ENCODE results near the gene GPM6B.

Gene GPM6B

DNA sequence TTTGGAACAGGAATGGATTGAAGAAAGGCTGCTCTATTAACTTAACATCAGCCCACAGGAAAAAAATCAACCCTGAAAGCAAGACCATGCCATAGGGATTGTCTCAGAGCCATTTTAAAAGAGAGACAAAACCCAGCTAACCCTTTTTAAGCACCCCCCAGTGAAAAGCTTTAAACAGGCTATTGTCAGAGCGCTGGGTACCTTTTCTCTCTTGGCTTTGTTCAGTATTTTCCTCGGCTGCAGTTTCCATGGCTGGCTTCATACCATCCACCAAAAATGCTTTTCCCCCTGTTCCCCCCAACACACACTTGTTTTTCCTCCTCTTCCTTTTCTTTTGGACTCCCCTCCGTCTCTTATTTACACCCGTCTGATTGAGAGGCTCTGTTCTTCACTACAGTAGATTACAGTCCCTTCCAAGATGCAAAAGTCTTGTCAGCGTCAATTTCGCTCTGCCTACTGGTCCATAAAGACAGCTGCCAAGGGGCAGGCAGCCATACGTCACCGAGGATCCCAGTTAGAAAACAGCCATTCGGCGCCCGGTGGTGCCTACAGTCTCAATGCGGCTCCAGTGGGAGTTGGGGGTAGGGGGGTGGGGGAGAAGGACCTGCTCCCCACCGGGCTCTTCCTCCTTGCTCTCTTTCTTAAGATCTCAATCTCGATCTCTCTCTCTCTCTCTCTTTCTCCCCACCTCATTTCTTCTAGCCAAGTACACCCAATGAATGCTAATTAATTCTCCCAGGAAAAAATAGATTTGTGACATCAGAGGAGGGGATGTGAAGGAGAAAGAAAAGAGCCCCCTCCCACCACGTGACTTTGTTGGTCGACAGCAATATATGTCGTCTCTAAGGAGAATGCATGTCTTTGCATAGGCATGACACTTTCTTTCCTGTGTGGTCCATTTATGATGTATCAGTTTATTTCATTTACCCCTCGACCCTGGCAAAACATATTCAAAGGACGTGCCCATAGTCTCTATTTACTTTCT, at the start of gene GPM6B:
Gene GPM6B (minus strand): TSS at position 451 of the 985 bp plus-strand sequence. CDS start 189 bp downstream, at position 262.
- DNase-seq, result no peak

DNA sequence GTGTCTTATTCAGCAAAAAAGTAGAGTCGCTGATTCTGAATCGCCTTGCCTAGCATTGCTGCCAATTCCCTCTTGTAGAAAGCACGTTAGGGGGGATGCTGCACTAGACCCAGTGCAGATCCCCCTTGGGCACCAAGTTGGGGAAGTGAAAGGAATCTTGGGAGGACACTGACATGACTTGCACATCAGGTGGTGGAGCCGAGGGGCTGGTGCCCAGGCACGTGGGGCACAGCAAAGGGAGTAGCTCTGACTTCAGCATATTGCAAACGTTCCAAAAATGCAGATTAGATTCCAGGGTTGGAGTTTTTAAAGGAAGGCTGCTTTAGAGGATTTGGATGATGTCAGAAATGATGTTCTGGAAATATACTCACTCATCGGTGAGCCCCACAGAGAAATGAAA, 47.4 kb upstream of the GPM6B start:
- no peak for DNase-seq

GRCh38 chrX:13863324-13863723, 46.4 kb upstream of the GPM6B start:
- DNase-seq, result no peak

DNA sequence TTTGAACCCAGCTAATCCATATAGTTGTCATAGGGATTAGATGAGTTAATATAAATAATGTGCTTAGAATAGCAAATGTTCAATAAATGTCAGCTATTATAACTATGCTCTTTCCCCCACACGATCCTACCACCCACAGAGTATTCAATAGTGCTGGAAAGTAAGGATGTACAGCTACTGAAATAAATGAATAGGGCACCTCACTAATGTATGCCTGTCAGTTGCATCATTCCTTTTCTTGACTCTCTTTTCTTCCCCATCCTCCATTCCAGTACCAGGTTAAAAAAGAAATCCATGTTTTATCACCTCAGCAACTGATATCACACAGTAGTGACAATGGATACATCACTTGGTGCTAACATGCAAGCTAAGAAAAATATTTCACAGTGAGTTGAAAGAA, 42.8 kb upstream of the GPM6B start:
- no peak for DNase-seq

DNA sequence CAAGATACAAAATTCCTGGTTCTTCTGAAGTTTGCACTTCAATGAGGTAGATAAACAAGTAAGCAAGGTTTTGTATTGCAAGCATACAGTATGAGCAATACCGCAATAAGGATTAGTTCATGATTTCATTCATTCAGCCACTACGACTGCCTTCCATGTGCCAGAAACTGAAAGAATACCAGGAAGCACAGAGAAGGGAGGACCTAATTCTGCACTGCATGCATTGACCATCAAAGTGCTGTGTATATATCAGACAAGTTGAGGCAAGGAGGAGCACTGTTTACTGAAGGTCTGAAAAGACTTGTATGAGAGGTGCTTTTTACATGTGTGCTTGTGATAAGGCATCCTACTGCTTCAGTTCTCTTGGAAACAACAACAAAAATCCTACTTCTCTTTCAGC, 40.9 kb upstream of the GPM6B start:
- no peak for DNase-seq

DNA sequence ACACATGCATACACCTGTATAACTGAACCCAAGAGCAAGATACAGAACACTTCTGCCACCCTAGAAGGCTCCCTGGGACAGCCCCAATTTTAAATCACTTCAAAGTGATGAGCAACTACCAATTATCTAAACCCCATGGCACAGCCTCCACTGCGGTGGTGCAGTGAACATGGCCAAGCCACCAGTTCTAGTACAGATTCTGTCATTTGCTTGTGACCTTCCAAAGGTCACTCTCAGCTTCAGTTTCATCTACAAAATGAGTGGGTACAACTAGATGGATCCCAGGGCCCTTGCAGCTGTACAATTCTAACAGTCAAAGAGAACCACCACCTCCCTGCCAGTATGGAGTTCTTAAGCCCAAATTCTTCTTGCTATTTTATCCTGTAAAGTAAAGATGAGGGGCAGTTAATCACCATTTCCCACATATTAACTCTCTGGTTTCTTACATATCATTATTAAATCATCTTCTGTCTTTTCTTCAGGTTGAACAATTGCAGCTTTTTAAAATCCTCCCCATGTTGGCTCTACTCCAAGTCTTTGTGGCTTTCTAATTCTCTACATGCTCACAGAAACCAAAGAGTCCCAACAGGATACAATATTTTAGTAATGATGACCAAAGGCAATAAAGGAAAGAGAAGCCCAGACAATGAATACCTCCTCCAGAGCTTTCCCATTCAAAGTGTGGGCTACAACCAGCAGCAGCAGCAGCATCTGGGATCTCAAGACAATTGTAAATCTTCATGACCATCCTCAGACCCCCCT, 39.0 kb upstream of the GPM6B start:
- no peak for DNase-seq

DNA sequence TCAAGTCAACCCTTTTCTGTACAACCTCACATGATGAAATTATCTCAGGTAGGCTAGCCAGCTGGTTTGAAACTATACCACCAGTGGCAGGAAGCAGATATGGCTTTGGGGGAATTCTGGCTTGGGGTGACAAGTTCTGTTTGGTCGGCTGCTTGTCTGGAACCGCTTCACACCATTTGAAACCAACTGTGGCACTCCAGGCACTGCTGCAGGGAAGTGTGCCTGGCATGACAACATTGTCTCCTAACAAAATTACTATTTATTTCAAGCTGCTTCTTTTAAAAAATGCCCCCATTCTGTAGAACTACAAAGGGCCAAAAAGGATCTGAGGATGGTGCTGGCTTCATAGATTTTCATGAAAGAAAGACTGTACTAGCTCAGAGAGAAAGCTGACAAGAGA, 37.1 kb upstream of the GPM6B start:
- DNase-seq, result no peak

GRCh38 chrX:13852001-13852695, 35.3 kb upstream of the GPM6B start:
- no peak for DNase-seq

DNA sequence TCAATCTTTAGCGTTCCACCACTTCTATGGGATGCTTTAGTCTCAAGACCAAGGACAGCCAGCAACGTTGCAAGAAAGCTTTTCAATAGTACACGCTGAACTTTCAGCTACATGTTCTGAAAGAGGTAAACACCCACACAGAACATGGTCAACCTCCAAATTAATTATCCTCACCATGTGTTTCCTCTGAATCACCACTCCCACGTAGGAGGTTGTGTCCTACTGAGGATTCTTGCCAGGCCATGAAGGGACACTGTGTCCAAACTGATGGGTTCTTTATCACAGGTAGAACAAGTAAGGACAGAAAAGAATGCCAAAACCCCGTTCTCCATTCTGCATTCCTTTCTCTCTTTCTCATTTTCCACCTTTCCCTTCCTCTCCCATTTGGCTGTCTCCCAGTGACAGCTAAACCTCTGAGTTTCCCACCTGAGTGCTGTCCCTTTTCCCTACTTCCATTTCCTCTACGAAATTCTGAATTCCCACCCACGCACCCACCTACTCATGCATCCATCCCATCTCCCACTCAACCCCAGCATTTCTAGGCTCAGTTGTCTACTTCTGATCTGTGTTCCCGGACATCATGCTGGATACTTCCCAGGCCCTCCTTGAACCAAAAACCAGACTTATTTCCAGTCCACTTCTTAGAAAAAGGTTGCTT, 29.0 kb upstream of the GPM6B start:
- no peak for DNase-seq

DNA sequence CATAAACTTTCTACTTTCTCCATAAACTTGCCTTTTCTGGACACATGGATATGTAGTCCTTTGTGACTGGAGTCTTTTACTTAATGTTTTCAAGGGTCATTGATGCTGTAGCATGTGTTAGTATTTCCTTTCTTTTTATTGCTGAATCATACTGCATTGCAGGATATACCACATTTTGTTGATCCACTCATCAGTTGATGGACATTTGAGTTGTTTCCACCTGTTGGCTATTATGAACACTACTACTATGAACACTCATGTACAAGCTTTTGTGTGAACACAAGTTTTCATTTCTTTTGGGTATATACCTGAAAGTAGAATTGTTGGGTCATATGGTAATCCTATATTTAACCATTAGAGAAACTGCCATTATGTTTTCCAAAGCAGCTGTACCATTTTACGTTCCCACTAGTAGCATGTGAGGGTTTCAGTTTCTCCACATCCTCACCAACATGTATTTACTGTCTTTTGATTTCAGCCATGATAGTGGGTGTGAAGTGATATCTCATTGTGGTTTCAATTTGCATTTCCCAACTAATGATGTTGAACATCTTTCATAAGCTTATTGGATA, 26.3 kb upstream of the GPM6B start:
- DNase-seq, result no peak

- no peak for DNase-seq
Measured at GRCh38 chrX:13840121-13840520, 23.2 kb upstream of the GPM6B start.

DNA sequence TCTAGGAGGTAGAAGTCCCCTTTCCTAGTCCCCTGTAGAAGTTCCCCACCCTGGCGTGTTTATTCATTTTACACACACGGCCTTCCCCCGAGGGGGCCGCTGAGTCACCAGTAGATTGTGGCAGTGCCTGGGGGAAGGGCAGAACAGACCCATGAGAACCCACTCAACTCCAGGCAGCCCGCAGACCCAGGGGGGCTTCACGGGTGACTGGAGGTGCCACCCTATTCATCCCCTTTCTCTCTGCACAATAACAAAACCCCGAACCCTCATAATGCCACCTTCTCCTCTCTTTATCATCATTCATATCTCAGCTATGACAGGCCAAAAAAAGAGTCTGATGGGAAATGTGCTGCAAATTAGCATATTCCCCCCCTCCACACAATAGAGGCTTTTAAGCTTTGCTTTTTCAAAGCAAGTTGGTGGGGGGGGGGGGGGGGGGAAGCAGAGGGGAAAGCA, 20.4 kb upstream of the GPM6B start:
- no peak for DNase-seq

- no peak for DNase-seq
Measured at GRCh38 chrX:13836575-13836974, 19.7 kb upstream of the GPM6B start.

GRCh38 chrX:13835825-13836224, 18.9 kb upstream of the GPM6B start:
- no peak for DNase-seq

- no peak for DNase-seq
Measured at GRCh38 chrX:13834355-13834754, 17.5 kb upstream of the GPM6B start.

GRCh38 chrX:13829983-13830382, 13.1 kb upstream of the GPM6B start:
- no peak for DNase-seq

- DNase-seq, result no peak
Measured at GRCh38 chrX:13828392-13828791, 11.5 kb upstream of the GPM6B start.

GRCh38 chrX:13827298-13828090, 10.6 kb upstream of the GPM6B start:
- DNase-seq, result no peak

DNA sequence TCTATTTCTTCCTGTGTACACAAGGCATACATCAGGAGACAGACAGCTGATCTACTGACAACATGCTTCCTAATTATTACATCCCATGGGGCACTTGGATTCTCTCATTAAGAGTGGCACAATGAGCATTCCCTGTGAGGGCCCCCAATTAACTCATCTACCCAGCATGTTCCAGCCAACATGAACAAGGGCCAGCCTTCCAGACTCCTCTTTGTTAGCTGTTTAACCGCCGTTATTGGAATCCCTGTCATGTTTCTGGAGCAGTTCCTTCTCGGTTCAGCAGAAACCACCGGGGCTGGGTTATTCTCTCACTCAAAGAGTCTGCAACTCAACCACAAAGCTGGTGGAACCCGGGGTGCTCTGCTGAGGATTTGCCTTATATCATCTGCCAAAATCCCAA, 9.9 kb upstream of the GPM6B start:
- DNase-seq, result no peak

- DNase-seq, result no peak
Measured at GRCh38 chrX:13825178-13825762, 8.4 kb upstream of the GPM6B start.

DNA sequence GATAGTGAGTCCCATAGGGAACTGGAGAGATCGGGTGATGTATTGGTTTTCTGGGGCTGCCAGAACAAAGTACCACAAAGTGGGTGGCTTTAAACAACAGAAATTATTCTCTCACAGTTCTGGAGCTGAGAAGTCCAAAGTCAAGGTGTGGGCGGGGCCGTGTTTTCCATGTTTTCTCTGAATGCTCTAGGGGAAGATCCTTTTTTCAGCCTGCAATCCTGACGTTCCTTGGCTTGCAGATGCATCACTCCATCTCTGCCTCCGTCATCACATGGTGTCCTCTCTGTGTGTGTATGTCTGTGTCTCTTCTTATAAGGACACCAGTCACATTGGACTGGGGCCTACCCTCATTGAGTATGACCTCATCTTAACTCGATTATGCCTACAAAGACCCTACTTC, 7.9 kb upstream of the GPM6B start:
- DNase-seq, result no peak
